KG1 (cell line): ENCODE results near the gene GAL3ST1.
"Not testable (repeated sequence)": the region's sequence is repeated elsewhere in the genome, so short reads cannot be mapped to it uniquely, and the experiment has no call there.

Source experiments
- DNase-seq: peaks from one replicate; lab custom pipeline; 2025; lab: John Stamatoyannopoulos, UW

GAL3ST1 gene

DNA sequence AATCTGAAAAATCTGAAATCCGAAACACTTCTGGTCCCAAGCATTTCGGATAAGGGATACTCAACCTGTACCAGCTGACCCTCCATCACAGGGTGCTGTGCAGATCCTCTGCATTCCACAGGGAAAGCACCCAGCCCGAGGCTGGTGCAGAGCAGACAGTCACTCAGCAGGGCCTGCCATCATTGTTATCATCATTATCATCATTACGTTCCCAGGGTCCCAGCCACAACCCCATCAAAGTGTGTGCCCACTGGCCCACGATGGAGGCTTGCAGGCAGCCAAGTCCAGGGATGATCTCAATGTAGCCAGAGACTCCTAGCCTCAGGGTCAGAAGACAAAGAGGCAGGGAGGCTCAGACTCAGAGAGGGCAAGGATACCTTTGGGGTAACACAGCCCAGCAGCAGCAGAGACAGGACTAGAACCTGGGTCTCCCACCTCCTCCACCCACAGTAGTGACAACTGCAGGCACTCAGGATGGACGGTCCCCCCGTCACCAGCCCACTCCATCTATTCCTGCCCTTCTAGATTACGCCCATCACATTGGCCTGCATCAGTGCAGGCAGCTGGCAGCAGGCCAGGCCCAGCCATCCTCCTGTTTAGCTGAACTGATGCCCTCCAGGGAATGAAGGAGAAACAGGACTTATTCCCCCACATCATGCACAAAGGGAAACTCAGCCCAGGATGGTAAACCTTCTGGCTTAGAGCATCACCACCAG lies 10.3 kb downstream of the GAL3ST1 start:
- DNase-seq, result no peak

GRCh38 chr22:30562366-30562765 lies 12.1 kb downstream of the GAL3ST1 start:
- DNase-seq, result no peak

DNA sequence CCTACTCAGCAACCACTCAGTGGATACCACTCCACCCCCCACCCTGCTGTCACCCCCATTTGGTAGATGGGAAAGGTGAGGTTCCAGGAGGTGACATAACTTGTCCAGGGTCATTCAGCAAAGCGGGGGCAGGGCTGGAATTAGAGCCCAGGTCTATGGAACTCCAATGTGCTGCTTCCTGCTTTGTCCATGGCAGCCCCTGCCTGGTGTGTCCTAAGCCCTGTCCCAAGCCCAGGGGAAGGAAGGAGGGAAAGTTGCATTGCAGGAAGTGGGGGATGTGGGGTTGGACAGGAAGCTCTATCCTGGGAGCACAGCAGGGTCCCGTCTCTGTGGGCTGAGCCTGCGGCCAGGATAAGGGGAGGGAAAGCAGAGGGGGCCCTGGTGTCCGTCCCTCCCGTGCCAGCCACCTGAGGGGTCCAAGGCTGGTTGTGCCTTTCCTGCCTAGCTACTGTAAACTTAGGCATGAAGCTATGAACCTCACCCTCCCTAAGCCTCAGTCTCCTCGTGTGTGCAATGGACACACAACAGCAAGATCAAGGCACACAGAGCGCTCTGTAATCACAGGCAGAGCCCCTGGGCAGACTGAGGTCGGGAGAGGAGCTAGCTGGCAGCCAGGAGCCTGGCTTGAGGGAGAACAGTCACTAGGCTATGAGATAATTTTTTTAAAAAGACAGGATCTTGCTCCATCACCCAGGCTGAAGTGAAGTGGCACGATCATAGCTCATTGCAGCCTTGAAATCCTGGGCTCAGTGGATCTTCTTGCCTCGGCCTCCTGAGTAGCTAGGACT lies 12.9 kb downstream of the GAL3ST1 start:
- DNase-seq, result no peak

- not testable (repeated sequence) for DNase-seq
These were observed 13.7 kb downstream of the GAL3ST1 start for GRCh38 chr22:30560643-30561202.

DNA sequence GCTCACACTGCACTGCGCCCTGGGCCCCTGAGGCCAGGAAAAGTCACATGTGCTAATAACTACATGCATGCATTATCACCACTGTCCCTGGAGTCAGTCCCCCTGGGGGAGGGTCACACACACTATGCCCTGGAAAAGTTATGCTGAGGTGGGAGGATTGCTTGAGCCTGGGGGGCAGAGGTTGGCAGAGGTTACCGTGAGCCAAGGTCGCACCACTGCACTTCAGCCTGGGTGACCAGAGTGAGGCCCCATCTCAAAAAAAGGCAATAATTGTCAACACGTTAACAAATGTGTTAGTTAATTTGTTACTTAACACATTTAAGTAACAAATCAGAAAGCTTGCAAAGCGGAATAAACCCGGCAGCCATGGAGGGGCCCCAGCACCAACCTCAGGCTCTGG lies 14.6 kb downstream of the GAL3ST1 start:
- no peak for DNase-seq

DNA sequence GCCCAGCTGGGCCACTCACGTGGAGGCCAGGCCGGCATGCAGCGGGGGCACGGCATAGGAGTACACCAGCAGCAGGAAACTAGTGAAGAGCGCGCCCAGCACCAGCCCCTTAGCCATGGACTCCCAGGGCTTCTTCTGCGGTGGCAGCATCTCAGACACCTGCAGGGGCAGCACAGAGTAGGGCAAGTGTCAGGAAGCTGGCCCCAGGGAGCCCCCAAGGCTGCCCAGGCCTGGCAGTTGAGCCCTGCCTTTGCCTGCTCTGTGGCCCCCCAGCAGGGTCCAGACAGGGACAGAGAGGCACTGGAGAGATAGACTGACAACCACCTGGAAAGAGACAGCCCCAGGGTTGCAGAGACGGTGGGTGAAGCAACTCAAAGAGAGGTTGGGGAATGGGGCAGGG lies 17.2 kb downstream of the GAL3ST1 start:
- DNase-seq, result no peak

- DNase-seq, result no peak
These were observed 18.1 kb downstream of the GAL3ST1 start for GRCh38 chr22:30556388-30556787.

DNA sequence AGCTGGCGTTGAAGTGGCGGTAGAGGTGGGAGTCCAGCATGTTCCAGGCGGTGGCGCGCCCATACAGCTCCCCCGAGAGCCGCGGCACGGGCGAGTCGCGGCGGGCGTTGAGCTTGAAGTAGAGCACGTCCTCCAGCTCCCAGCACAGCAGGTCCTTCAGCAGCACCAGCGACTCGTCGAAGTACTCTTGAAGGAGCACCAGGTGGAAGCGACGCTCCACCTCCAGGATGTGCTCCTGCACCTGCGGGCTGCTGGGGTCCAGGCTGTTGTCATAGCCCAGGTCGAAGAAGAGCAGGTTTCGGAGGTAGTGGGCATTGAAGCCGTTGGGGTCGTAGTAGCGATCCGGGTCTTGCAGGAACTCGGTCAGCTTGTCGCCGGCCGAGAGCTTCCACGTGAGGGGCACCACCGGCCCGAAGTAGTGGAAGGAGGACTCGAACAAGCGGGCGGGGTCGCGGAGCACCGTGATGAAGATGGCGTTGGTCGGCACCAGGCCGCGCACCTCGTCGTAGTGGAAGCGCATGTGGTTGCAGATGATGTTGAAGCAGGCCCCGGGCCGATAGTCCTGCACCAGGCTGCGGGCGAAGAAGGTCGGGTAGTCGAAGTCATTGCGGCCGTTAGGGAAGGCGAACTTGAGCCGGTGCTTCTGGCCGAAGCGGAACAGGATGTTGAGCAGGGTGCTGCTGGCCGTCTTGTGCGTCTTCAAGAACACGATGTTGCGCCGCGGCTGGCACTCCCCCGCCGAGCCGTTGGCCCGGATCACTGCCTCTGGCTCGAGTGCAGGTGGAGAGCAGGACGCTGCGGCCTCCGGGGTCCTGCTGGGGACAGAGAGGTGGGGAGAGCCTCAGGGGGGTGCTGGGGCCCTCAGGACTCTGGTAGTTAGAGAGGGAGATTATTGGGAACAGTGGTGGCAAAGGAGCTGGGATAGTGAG lies 18.9 kb downstream of the GAL3ST1 start:
- DNase-seq, result no peak

GRCh38 chr22:30553971-30554370 lies 20.5 kb downstream of the GAL3ST1 start:
- DNase-seq, result no peak

- no peak for DNase-seq
These were observed 21.7 kb downstream of the GAL3ST1 start for GRCh38 chr22:30552719-30553118.

- not testable (repeated sequence) for DNase-seq
These were observed 22.7 kb downstream of the GAL3ST1 start for GRCh38 chr22:30551813-30552212.

GRCh38 chr22:30547188-30547587 lies 27.3 kb downstream of the GAL3ST1 start:
- DNase-seq, result no peak

DNA sequence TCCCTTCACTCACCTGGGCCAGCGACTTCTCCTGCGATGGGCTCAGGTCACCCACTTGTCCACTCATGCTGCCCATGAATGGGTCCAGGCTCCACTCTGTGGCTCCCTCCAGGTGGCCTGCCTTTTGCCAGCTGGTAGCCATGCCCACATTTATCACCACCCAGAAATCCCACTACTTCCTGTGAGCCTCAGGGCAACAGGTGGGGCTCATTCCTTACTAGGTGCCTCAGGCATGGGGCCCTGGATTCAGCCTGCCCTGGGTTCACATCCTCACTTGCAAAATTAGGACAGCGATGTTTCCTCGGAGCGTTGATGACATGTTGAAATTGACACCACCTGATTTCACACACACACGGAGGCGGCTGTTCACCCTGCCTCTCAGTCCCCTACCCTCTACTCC lies 27.8 kb downstream of the GAL3ST1 start, which contains the start of gene SEC14L6:
Gene SEC14L6, minus strand, starts transcription at position 126 of the 400 bp plus-strand sequence. Its CDS starts 59 bp downstream, at position 67.
- no peak for DNase-seq

GRCh38 chr22:30542811-30543188 lies 31.7 kb downstream of the GAL3ST1 start:
- no peak for DNase-seq

DNA sequence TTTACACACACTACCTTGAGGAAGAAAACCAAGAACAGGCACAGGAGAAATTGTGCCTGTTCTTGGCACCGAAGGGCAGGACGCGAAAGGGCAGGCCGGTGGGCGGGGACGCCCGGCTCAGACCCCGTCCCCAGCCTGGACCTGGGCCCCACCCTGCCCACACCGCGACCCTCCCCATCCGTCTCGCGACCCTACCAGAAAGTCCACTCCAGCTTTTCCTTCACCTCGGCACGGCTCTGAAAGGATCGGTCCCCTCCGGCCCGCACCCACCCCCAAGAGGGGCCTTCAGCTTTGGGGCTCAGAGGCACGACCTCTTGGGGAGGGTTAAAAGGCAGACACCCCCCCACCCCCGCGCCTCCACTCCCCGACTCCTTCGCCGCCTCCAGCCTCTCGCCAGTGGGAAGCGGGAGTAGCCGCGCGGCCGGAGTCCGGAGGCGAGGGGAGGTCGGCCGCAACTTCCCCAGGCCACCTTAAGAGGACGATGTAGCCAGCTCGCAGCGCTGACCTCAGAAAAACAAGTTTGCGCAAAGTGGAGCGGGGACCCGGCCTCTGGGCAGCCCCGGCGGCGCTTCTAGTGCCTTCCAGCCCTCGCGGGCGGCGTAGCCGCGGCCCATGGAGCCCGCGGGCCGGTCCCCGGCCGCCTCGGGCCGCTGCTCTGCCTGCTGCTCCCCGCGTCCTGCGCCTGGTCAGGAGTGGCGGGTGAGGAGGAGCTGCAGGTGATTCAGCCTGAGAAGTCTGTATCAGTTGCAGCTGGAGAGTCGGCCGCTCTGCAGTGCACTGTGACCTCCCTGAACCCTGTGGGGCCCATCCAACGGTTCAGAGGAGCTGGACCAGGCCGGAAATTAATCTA lies 32.3 kb downstream of the GAL3ST1 start:
- DNase-seq, result no peak

- not testable (repeated sequence) for DNase-seq
These were observed 33.0 kb downstream of the GAL3ST1 start for GRCh38 chr22:30541511-30541910.

GRCh38 chr22:30539368-30539767 lies 35.1 kb downstream of the GAL3ST1 start:
- DNase-seq, result no peak

- DNase-seq, result no peak
These were observed 36.2 kb downstream of the GAL3ST1 start for GRCh38 chr22:30538280-30538679.

GRCh38 chr22:30537083-30537731 lies 37.3 kb downstream of the GAL3ST1 start:
- DNase-seq, result no peak

GRCh38 chr22:30535182-30535581 lies 39.3 kb downstream of the GAL3ST1 start:
- no peak for DNase-seq
